H1 (cell line): ENCODE data around the gene ONECUT3. TPM values are rescaled to one million over a fixed set of nuclear protein-coding genes. Genes with fewer than 3 reads are reported as not detected.

Experiments
- GTF2F1 ChIP-seq: IDR thresholded peaks from 2 replicates; pipeline ENCODE4 v1.6.1; 2012; ENCODE audit warnings: low read depth, low read length, improper control_type of control experiment, borderline replicate concordance
- polyA plus RNA-seq, 7 experiments: library from polyadenylated mRNA; depleted of rRNA in 3 of 7; stranded (reverse) in 5 of 7; unstranded in 2 of 7; fragments of >200 nt in 5 of 7; fragments of 200-250 nt in 2 of 7; gene quantifications; 1 replicate in 5 of 7; 2 replicates in 1 of 7; 4 replicates in 1 of 7; pipeline versions ENCODE4 v1.2.1 to v1.2.3, GENCODE V29; 2011 to 2013; ENCODE audit warnings: missing spikeins in 2 of 7, mixed read lengths in 2 of 7
- total RNA-seq: library from RNA; stranded (reverse); fragmentation: NEBNext Ultra II Directional; extraction: Animal tissue kit (Norgen Biotek cat#: 25700); gene quantifications from 2 replicates; pipeline ENCODE4 v1.2.1, GENCODE V29; 2021

ONECUT3 gene
- total and polyA plus RNA-seq, 2 of the 8 experiments (the other 6 are each of a cell fraction or from before 2014, with no cell fraction given) = not detected

DNA sequence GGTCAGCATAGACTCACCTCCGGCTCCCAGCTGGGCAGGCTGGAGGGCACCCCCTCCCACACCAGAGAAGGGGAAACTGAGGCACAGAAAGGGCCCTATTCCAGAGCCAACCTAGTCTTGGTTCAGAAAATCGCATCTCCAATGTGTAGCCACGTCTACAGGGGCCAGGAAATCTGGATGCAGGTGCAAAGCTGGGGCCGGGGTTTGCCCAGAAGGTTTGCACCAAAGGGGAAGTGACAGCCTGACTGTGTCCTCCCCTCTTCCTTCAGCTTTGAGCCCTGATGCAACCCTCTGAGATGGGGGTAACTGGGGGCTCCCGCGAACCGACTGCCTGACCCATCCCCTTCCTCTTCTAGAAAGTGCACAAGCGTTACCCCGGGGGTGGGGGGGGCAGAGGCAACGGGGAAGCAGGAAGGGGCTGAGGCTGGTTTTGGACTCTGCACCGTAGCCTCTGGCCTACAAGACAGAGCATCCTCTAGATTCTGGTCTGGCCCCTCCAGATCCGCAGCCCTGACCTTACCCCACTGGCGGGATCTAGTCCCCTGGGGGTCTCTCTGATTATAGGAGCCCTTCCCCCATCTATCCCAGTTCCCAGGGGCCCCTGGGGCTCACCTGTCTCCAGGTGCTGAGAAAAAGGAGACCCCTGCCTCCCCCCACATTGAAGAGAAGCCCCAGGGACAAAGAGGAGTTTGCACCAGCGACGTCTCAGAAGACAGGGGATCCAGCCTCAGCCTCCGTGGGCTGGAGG is 1.1 kb upstream of the ONECUT3 start (continued):
- no peak for TF ChIP-seq GTF2F1
